Muscle layer of duodenum (tissue), 2 donors: Measurements from ENCODE around the gene TVP23C.
"Not testable (repeated sequence)": the region's sequence is repeated elsewhere in the genome, so short reads cannot be mapped to it uniquely, and the experiment has no call there.

Source experiments
- H3K27ac ChIP-seq: one replicate; pipeline ENCODE4 v1.7.0; 2013; ENCODE audit warnings: mild to moderate bottlenecking, low read length
- H3K27me3 ChIP-seq: one replicate; pipeline ENCODE4 v1.7.0; 2013; ENCODE audit warnings: low read depth, mild to moderate bottlenecking, control low read depth, low read length
- H3K36me3 ChIP-seq, 2 donors: one replicate each; pipeline ENCODE4 v1.7.0; 2013; ENCODE audit warnings: low read length in 2 of 2, control low read depth in 1 of 2, mild to moderate bottlenecking in 1 of 2; ENCODE audit not compliant: insufficient read depth in 2 of 2, control insufficient read depth in 1 of 2
- H3K4me1 ChIP-seq, 2 donors: one replicate each; pipeline ENCODE4 v1.7.0; 2013; ENCODE audit warnings: low read length in 2 of 2, mild to moderate bottlenecking in 2 of 2, control low read depth in 1 of 2, moderate library complexity in 1 of 2; ENCODE audit not compliant: insufficient read depth in 2 of 2, control insufficient read depth in 1 of 2
- H3K4me3 ChIP-seq, 2 donors: one replicate each; pipeline ENCODE4 v1.7.0; 2013; ENCODE audit warnings: low read length in 2 of 2, low read depth in 1 of 2, mild to moderate bottlenecking in 1 of 2
- H3K9me3 ChIP-seq, 2 donors: one replicate each; pipeline ENCODE4 v1.7.0; 2013; ENCODE audit warnings: low read length in 2 of 2, control low read depth in 1 of 2, mild to moderate bottlenecking in 1 of 2; ENCODE audit not compliant: control insufficient read depth in 1 of 2
- donor health status: healthy.

TVP23C gene

DNA sequence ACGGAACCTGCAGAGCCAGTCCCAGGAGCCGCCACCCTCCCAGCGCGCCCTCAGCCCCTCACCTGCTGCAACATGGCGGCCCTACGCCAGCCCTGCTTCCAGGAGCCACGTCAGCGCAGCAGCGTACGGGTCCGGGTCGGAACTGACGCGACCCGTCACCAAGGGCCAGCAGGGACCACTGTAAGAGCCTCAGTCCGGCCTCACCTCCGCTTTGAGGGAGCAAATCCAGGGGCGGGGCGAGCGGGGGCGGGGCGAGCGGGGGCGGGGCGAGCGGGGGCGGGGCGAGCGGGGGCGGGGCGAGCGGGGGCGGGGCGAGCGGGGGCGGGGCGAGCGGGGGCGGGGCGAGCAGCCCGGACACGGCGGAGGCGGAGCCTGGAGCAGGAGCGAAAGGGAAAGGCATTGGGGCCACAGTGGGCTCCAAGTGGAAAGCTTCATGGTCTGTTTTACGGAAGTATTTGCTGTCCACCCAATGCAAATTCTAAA, at the start of gene TVP23C:
TSS of gene TVP23C (minus strand) at position 109 of the 483 bp plus-strand sequence. CDS start at position 74, 35 bp downstream.
- not testable (repeated sequence) for H3K4me1 ChIP-seq, H3K36me3 ChIP-seq, H3K9me3 ChIP-seq, H3K27ac ChIP-seq, H3K27me3 ChIP-seq
- peak within 1 kb of the TSS in 1 of 2 donors; percentile 73 for H3K4me3 ChIP-seq

DNA sequence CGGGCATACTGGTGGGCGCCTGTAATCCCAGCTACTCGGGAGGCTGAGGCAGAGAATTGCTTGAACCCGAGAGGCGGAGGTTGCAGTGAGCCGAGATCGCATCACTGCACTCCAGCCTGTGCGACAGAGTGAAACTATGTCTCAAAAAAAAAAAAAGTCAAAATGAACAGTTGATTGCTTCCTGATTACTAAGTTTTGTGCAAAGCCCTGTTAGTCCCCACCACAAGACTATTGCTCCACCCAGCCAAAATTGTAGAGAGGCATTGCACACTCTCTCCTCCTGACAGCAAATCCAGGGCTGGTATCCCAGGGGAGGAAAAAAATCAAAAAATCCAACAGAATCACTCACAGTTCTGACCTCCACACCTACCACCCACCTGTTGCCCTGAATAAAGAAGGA, 29.7 kb upstream of the TVP23C start:
- H3K27me3 ChIP-seq, H3K9me3 ChIP-seq, H3K4me1 ChIP-seq, H3K4me3 ChIP-seq, H3K27ac ChIP-seq, H3K36me3 ChIP-seq: not testable (repeated sequence)

DNA sequence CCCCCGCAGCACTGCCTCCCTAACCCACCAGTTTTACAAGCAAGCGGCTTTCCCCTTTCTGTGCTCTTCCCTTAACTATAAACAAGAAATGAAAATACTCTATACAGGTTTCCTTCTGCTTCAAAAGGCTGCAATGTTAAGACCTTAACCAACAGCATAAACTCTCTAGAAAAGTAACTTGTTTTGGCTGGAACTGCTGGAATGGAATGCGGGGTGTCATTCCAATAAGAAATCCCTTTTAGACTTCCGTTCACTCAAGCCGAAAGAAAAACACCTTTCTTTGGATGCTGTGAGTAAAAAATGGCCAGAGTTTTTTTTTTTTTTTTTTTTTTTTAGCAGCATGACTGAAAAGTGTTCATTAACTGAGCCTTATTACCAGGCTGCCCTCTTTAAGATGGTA, 28.7 kb upstream of the TVP23C start:
- H3K27me3 ChIP-seq, H3K4me3 ChIP-seq, H3K36me3 ChIP-seq, H3K27ac ChIP-seq, H3K4me1 ChIP-seq, H3K9me3 ChIP-seq: not testable (repeated sequence)

DNA sequence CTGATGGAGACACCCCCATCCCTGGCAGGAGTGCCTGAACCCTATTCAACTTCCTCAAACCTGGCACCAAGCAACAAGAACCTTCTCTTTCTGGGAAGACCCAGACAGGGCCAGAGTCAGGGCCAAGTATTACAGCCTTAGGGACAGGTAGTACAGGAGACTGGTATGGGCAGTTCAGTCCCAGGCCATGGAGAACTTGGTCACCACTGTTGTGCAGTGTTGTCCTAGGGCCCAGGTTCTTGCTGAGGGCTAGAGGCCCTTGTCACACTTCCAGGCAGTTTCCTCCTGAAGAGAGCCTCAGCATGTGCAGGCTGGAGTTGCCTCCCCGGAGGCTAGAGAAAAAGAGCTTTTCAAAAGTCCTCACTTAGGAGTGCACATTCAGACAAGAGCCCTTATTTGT, 27.6 kb upstream of the TVP23C start:
- H3K27ac ChIP-seq, H3K9me3 ChIP-seq, H3K27me3 ChIP-seq, H3K4me3 ChIP-seq, H3K36me3 ChIP-seq, H3K4me1 ChIP-seq: not testable (repeated sequence)

DNA sequence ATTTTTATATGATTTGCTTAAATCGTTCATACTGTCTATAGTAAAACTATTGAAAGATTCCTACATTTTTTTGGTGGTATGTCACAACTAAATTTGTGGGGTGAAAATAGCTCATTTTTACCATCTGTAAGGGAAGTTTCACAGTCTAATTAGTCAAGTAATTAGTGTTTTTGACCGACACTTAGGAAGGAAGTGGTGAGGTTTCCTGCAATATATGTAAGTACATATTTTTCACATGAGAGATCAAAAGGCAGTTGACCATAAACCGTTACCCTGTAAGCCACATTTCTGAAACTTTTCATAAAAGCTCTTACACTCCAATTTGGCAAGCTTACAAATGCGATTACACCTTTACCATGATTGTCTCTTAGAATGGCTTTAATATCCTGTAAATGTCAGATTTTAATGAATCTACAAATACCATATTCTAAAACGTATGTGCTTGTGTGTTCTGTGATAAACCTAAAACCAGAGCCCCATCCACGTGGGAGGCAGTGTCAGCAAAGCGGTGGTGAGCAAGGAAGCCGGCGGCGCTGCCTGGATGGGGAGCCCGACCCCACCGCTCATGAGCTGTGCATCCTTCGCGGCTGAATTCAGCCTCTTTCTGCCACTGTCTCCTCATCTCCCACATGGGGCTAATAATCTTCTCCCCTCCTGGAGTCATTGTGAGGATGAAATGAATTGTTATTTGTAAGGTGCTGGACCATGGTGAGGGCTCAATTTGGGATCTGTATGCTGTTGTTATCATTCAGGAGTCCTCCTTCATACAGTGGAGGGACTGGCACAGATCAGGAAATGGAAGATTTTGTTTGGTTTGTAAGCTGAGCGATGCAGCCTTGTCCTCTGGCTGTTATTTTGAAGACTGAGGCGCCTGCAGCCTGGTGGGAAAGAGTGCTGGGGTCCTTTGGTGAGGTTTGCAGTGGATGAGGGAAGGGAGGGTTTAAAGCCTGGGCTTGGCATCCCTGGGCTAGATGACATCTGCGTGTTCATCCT, 26.6 kb upstream of the TVP23C start:
- not testable (repeated sequence) for H3K4me3 ChIP-seq, H3K27ac ChIP-seq, H3K4me1 ChIP-seq, H3K36me3 ChIP-seq, H3K27me3 ChIP-seq, H3K9me3 ChIP-seq

DNA sequence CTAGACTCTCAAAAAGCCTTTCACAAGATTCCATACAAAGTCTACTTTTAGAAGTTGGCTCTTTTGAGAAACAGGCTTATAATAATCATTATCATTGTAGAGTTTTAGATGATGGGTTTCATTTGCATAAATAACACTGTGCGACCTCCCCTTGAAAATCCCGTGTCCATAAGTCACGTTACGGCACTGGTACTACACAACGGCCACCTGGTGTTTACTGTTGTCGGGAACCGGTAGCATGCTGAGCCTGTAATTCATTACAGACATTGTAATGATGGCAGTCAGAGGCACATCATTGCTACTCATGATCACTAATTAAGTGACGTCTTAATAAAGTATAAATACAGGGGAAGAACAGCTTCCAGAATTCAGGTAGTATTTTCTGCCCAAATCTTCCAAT, 24.7 kb upstream of the TVP23C start:
- not testable (repeated sequence) for H3K9me3 ChIP-seq, H3K36me3 ChIP-seq, H3K4me1 ChIP-seq, H3K4me3 ChIP-seq, H3K27me3 ChIP-seq, H3K27ac ChIP-seq

DNA sequence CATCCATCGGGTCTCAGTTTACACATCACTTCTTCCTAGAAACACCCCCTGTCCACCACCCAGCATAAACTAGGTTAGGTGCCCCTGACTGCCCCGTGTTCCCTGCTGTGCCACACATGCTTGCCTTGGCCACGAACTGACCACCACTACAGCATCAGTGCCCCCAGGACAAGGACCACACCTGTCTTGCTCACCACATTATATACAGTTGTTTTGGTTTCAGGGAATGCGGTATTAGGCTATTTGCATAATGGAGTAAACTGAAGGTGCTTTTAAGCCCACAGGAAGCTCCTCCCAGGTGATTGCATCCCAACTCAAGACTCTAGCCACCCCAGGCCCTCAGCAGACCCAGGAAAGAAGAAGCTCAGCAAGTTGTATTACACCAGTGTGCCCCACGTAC, 20.0 kb upstream of the TVP23C start:
- H3K27me3 ChIP-seq, H3K27ac ChIP-seq, H3K9me3 ChIP-seq, H3K4me3 ChIP-seq, H3K36me3 ChIP-seq, H3K4me1 ChIP-seq: not testable (repeated sequence)

DNA sequence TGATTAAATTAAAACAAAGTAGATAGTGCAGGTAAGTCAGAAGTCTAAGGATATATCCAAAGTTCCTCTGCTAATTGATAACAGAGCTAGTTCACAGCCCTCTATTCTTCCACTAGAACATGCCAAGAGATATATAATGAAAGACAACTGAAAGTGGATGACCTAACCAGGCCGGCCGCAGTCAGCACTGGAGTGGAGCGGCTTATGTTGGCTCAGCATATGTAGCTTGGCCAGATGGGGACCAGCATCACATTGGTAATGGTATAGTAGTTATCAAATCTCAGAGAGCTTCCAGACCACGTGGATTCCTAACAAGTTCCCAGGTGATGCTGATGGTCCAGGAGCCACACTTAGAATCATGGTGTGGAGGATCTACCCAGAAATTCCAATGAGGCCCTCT, 18.2 kb upstream of the TVP23C start:
- not testable (repeated sequence) for H3K9me3 ChIP-seq, H3K4me1 ChIP-seq, H3K27ac ChIP-seq, H3K4me3 ChIP-seq, H3K36me3 ChIP-seq, H3K27me3 ChIP-seq

DNA sequence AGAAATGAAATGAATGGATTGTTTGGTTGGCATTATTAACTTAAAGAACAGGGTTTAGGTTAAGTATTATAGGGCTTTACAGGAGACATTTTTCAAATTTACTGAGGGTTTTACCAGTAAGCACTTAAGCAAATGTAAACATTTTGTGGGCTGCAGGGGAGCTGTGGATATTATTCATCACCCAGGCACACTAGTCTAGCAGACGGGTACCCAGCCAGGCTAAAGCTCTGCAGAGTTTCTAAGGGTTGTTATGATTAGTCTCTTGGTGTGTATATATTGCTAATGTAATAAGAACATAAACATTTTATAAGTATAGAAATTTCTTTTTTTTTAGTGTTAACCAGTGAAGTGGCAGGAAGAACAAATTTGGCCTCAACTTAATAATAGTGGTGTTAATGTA, 13.6 kb upstream of the TVP23C start:
- H3K27me3 ChIP-seq, H3K4me3 ChIP-seq, H3K4me1 ChIP-seq, H3K27ac ChIP-seq, H3K36me3 ChIP-seq, H3K9me3 ChIP-seq: not testable (repeated sequence)

DNA sequence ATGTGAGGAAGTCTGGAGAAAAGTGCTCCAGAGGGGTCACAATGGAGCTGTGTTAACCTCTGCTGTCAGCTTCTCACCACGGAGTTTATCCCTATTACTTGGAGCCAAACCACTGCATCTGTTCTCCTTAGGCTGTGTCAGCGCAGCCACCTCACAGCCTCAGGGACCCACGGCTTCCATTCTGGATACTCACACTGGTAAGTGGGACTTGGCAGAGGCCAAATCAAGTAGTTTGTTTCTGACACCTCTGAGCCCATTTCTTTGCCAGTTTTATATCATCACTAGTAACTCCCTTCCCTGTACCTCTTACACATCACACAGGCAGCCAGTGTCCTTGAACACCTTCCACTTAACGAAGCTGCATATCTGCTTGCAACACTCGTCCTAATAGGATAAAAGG, 11.4 kb upstream of the TVP23C start:
- not testable (repeated sequence) for H3K27me3 ChIP-seq, H3K4me1 ChIP-seq, H3K4me3 ChIP-seq, H3K27ac ChIP-seq, H3K9me3 ChIP-seq, H3K36me3 ChIP-seq

DNA sequence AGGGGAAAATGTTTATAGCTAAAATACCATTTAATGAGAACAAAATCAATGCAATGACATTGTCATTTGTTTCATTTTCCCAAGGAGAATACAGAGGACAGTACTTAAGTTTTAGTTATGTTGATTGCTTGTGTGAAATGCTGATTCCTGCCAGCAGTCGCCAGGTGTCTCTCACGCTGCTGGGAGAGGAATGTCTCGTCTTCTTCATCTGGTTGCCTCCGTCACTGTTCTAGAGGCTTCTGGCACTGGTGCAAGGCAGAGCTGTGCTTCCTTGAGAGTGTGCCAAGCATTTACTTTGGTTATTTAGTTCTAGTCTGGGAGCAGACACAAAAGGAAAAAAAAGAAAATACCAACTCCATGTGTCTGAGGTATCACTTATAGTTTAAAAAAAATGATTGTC, 10.6 kb upstream of the TVP23C start:
- H3K9me3 ChIP-seq, H3K4me3 ChIP-seq, H3K27me3 ChIP-seq, H3K27ac ChIP-seq, H3K4me1 ChIP-seq, H3K36me3 ChIP-seq: not testable (repeated sequence)
